ENCODE results near the gene WIPF2.

GRCh38 chr17:40181205-40181604, 37.9 kb upstream of the WIPF2 start:
- TF ChIP-seq CTCF (conservative IDR thresholded peaks at IDR 0.05 in 1 of 2, IDR thresholded peaks at IDR 0.05 in 1 of 2; ENCODE audit: extremely low read depth in 1 of 2, insufficient read depth in 1 of 2, low read depth in 1 of 2, low read length in 2 of 2) (no peak), EZH2 (IDR thresholded peaks at IDR 0.05; ENCODE audit: borderline replicate concordance, low read length) (no peak)

Data from mammary epithelial cell (primary cell).